HUES64 (cell line): ENCODE measurements around the gene TMEM117.

Experiments
- H3K27ac ChIP-seq: 2 replicates; pipeline ENCODE4 v1.7.0; 2013; ENCODE audit warnings: low read depth, low read length, inconsistent platforms
- H3K27me3 ChIP-seq: 2 replicates; pipeline ENCODE4 v1.6.1; 2013; ENCODE audit warnings: mild to moderate bottlenecking, low read length; ENCODE audit not compliant: insufficient read depth
- H3K36me3 ChIP-seq: 2 replicates; pipeline ENCODE4 v1.6.1; 2013; ENCODE audit warnings: mild to moderate bottlenecking, low read length; ENCODE audit not compliant: insufficient read depth
- H3K4me1 ChIP-seq: 2 replicates; pipeline ENCODE4 v1.6.1; 2013; ENCODE audit warnings: mild to moderate bottlenecking, low read length, moderate library complexity; ENCODE audit not compliant: insufficient read depth
- H3K4me3 ChIP-seq: 2 replicates; pipeline ENCODE4 v1.5.1; 2013; ENCODE audit warnings: mild to moderate bottlenecking, low read length, moderate library complexity
- H3K9ac ChIP-seq: 2 replicates; pipeline ENCODE4 v1.6.1; 2013; ENCODE audit warnings: mild to moderate bottlenecking, low read depth, low read length
- H3K9me3 ChIP-seq: 2 replicates; pipeline ENCODE4 v1.6.1; 2013; ENCODE audit warnings: low read depth, low read length; ENCODE audit not compliant: insufficient read depth
- WGBS: fragments of 150-250, 120-280 bp; methylation state at CpG from one replicate; pipeline ENCODE4 v1.1.7; 2013; ENCODE audit warnings: missing lambda C conversion rate; 5-methylcytosine and 5-hydroxymethylcytosine counted together

The TMEM117 gene

GRCh38 chr12:44053549-44054127, 217.8 kb downstream of the TMEM117 start:
- WGBS = 94% methylated on average over 2 of the region's 3 CpGs
- H3K9ac ChIP-seq = no peak overlapping the region
- no peak overlapping the region for H3K4me3 ChIP-seq
- H3K9me3 ChIP-seq = no peaks in the 10 kb centered on the region
- no peak overlapping the region for H3K27ac ChIP-seq
- H3K4me1 ChIP-seq = no peaks in the 10 kb centered on the region
- no peaks in the 10 kb centered on the region for H3K36me3 ChIP-seq
- no peaks in the 10 kb centered on the region for H3K27me3 ChIP-seq

DNA sequence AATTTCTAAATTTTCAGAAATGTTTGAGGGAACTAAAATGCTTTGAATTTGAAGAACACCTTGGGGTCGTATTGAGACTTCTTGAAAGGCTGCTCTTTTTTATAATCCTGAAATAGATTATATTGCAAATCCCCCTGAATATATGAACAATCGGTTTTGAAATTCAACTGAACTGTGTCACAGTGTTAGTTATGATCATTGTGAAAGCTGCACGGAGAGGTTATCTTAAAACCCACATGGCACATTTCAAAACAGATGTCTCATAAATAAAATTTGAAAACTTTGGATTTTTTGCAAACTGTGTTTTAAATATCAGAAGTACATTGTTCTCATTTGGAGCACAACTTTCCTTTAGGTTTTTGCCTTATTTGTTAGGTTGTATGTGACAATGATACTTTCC, 218.4 kb downstream of the TMEM117 start:
- no peak overlapping the region for H3K27ac ChIP-seq
- no peaks in the 10 kb centered on the region for H3K36me3 ChIP-seq
- H3K9me3 ChIP-seq = no peaks in the 10 kb centered on the region
- no peak overlapping the region for H3K9ac ChIP-seq
- no peaks in the 10 kb centered on the region for H3K4me1 ChIP-seq
- no peak overlapping the region for H3K4me3 ChIP-seq
- 77% methylated on average over 3 of the region's 3 CpGs for WGBS
- H3K27me3 ChIP-seq = no peaks in the 10 kb centered on the region

GRCh38 chr12:44058366-44058765, 222.5 kb downstream of the TMEM117 start:
- H3K4me3 ChIP-seq = no peak overlapping the region
- H3K27ac ChIP-seq = no peak overlapping the region
- H3K4me1 ChIP-seq = no peaks in the 10 kb centered on the region; the same call in 1 of the 2 replicates
- 100% methylated on average over 1 of the region's 2 CpGs for WGBS
- no peak overlapping the region for H3K9ac ChIP-seq
- no peaks in the 10 kb centered on the region for H3K36me3 ChIP-seq
- H3K27me3 ChIP-seq = no peaks in the 10 kb centered on the region
- H3K9me3 ChIP-seq = no peaks in the 10 kb centered on the region

GRCh38 chr12:44059476-44059875, 223.6 kb downstream of the TMEM117 start:
- H3K9ac ChIP-seq = no peak overlapping the region
- no peak overlapping the region for H3K4me3 ChIP-seq
- no peaks in the 10 kb centered on the region for H3K9me3 ChIP-seq
- no peaks in the 10 kb centered on the region for H3K27me3 ChIP-seq
- no peak overlapping the region for H3K27ac ChIP-seq
- H3K36me3 ChIP-seq = no peaks in the 10 kb centered on the region
- H3K4me1 ChIP-seq = no peaks in the 10 kb centered on the region; the same call in 1 of the 2 replicates

GRCh38 chr12:44063671-44064070, 227.8 kb downstream of the TMEM117 start:
- no peak overlapping the region for H3K9ac ChIP-seq
- no peaks in the 10 kb centered on the region for H3K9me3 ChIP-seq
- H3K4me3 ChIP-seq = no peak overlapping the region
- H3K27ac ChIP-seq = no peak overlapping the region
- WGBS = 98% methylated on average over 3 of the region's 3 CpGs
- no peaks in the 10 kb centered on the region for H3K27me3 ChIP-seq
- no peaks in the 10 kb centered on the region for H3K36me3 ChIP-seq
- no peaks in the 10 kb centered on the region; the same call in 1 of the 2 replicates for H3K4me1 ChIP-seq

DNA sequence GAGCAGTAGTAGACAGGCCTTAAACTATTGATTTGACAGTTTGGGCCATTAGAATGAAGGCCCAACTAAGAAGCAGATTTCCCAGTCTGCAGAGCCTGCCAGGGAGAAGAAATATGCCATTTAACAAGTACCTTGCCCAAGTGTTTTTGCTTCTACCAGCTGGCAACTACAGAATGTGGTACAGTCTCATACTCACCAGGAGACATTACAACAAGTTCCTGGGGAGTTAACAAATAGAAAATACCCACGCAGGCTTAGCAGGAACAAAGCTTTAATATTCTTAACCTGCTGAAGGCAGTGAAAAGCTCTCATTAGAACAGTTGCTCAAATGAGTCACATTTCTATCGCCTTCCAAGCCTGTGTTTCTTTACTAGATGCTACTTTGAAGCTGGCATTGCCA, 241.0 kb downstream of the TMEM117 start:
- WGBS = 95% methylated on average over 2 of the region's 2 CpGs
- Histone ChIP-seq H3K9ac (no peak overlapping the region), H3K27me3 (no peaks in the 10 kb centered on the region), H3K9me3 (no peaks in the 10 kb centered on the region), H3K36me3 (no peaks in the 10 kb centered on the region), H3K27ac (no peak overlapping the region), H3K4me1 (no peaks in the 10 kb centered on the region; the same call in 1 of the 2 replicates), H3K4me3 (no peak overlapping the region)

DNA sequence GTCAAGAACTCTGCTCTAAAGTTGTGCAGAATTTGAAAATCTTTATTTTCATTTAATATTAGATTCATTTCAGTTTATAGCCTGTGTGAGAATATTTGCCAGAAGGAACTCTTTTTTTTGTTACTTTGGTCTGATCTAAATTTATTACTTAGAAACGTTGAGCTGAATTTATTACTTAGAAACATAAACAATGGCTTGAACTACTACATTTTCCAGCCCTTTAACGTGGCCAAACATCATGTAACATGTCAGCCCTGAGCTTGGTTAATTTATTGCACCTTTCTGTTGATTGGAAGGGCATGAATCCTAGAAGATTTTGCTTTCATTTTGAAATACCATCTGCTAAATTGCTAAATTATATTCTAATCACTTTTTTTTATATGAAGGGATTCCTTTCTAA, 241.4 kb downstream of the TMEM117 start:
- WGBS = 80% methylated on average over 1 of the region's 2 CpGs
- H3K4me3 ChIP-seq = no peak overlapping the region
- no peaks in the 10 kb centered on the region for H3K27me3 ChIP-seq
- H3K27ac ChIP-seq = no peak overlapping the region
- no peaks in the 10 kb centered on the region for H3K9me3 ChIP-seq
- no peaks in the 10 kb centered on the region for H3K36me3 ChIP-seq
- no peaks in the 10 kb centered on the region; the same call in 1 of the 2 replicates for H3K4me1 ChIP-seq
- no peak overlapping the region for H3K9ac ChIP-seq

DNA sequence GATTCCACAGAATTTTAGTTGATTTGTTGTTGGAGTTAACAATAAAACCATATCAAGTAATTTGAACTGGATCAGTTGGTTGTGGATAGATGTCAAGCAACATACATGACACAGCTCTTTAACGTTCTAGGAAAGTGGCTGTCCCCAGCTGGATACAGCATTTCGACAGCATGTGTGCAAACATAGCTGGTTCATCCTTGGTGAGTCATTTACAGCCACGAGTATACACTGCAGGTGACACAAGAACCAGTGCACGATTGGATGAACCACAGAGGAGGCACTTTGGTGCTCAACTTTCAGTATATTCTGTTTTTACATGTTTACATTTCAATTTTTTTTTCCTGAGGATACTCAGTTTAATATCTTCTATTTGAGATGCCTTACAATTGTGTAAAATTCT, 242.4 kb downstream of the TMEM117 start:
- Histone ChIP-seq H3K9ac (no peak overlapping the region), H3K27me3 (no peaks in the 10 kb centered on the region), H3K4me3 (no peak overlapping the region), H3K4me1 (no peaks in the 10 kb centered on the region; the same call in 1 of the 2 replicates), H3K9me3 (no peaks in the 10 kb centered on the region), H3K36me3 (no peaks in the 10 kb centered on the region), H3K27ac (no peak overlapping the region)
- WGBS = 92% methylated on average over 4 of the region's 4 CpGs

DNA sequence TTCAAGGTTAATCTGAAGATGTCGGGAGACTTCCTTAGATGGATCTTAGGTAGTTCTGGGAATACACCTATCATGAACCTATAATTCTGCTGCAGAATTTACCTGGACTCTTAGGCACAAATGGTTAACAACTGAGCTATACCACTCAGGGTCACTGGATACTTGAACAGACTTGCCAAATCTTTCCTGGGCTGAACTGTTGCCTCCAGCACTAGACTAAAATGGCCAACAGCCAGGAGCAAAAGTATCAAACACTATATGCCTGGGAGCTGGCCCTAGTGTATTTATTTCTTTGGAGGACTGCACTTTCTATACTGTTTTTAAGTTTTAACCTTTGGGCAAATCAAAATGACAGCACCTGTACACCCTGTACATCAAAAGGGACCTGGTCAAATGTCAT, 252.8 kb downstream of the TMEM117 start:
- Histone ChIP-seq H3K27me3 (no peaks in the 10 kb centered on the region), H3K4me1 (no peaks in the 10 kb centered on the region), H3K36me3 (no peaks in the 10 kb centered on the region), H3K4me3 (no peak overlapping the region), H3K27ac (no peak overlapping the region), H3K9ac (no peak overlapping the region), H3K9me3 (no peaks in the 10 kb centered on the region)
- 92% methylated on average over 1 of the region's 1 CpG for WGBS

GRCh38 chr12:44091948-44092606, 256.2 kb downstream of the TMEM117 start:
- Histone ChIP-seq H3K27me3 (no peaks in the 10 kb centered on the region), H3K4me3 (no peak overlapping the region), H3K9me3 (no peaks in the 10 kb centered on the region), H3K36me3 (no peaks in the 10 kb centered on the region), H3K27ac (no peak overlapping the region), H3K4me1 (no peaks in the 10 kb centered on the region), H3K9ac (no peak overlapping the region)
- 88% methylated on average over 1 of the region's 3 CpGs for WGBS

- WGBS = 85% methylated on average over 1 of the region's 1 CpG
- no peak overlapping the region for H3K9ac ChIP-seq
- H3K27me3 ChIP-seq = no peaks in the 10 kb centered on the region
- no peak overlapping the region for H3K27ac ChIP-seq
- no peaks in the 10 kb centered on the region for H3K9me3 ChIP-seq
- H3K36me3 ChIP-seq = no peaks in the 10 kb centered on the region
- H3K4me3 ChIP-seq = no peak overlapping the region
- H3K4me1 ChIP-seq = no peaks in the 10 kb centered on the region
Observed at GRCh38 chr12:44098786-44099185, 262.9 kb downstream of the TMEM117 start.

GRCh38 chr12:44099486-44099885, 263.6 kb downstream of the TMEM117 start:
- Histone ChIP-seq H3K4me1 (no peaks in the 10 kb centered on the region), H3K36me3 (no peaks in the 10 kb centered on the region), H3K9ac (no peak overlapping the region), H3K27ac (no peak overlapping the region), H3K4me3 (no peak overlapping the region), H3K27me3 (no peaks in the 10 kb centered on the region), H3K9me3 (no peaks in the 10 kb centered on the region)
- WGBS = 93% methylated on average over 1 of the region's 1 CpG
